HCT116 (cell line): ENCODE data around the gene APP. TPM values are rescaled to one million over a fixed set of nuclear protein-coding genes. Genes with fewer than 3 reads are reported as not detected.
A peak's percentile ranks its signal among the peaks of the same experiment; 100 is the strongest.

ENCODE experiments used
- ATAC-seq: fragments of 200-7000 bp; cut with Tn5 transposase; 2 replicates; pipeline ENCODE4 v1.9.1; 2020; ENCODE audit warnings: mild to moderate bottlenecking, moderate library complexity
- BruUV-seq: library from RNA; stranded (reverse); fragments of 400-500 nt; replicated peaks from 2 replicates; lab custom pipeline; 2021; lab: Mats Ljungman, UMichigan
- CTCF ChIA-PET: fragments of 300-600 bp; sonication (Branson Sonifier 250); formaldehyde crosslinking; loops from one replicate; lab custom pipeline; 2021; ENCODE audit warnings: antibody characterized with exemption; lab: Charles Lee
- POLR2A ChIA-PET: fragments of 300-600, 350-600 bp; sonication (Branson Sonifier 250); formaldehyde crosslinking; loops from one replicate; lab custom pipeline; 2021; ENCODE audit warnings: antibody characterized with exemption; lab: Charles Lee
- RAD21 ChIA-PET, 2 experiments: fragments of 300-600 bp; sonication (Branson Sonifier 250); formaldehyde crosslinking; loops; one replicate each; lab custom pipeline; 2023; ENCODE audit warnings: low total read pairs in 2 of 2; ENCODE audit not compliant: uncharacterized antibody in 2 of 2, unreplicated experiment in 2 of 2, low non-redundant PET in 1 of 2; lab: Charles Lee
- DNase-seq: peaks from one replicate; pipeline ENCODE4 v3.0.0-alpha.2; 2010; ENCODE audit warnings: low read depth, low spot score
- H2AFZ ChIP-seq: fragments of 200-600 bp; shearing (Covaris generic), sonication (generic); 2 replicates; pipeline ENCODE4 v1.6.1; 2017; ENCODE audit warnings: low read depth, mixed run types, mixed read lengths, antibody characterized with exemption, low read length; ENCODE audit not compliant: poor library complexity, severe bottlenecking
- H3K27ac ChIP-seq: 2 replicates; pipeline ENCODE4 v1.5.1; 2012; ENCODE audit warnings: low read depth, low read length
- H3K27me3 ChIP-seq: fragments of 200-600 bp; sonication (generic); 2 replicates; pipeline ENCODE4 v1.6.1; 2016; ENCODE audit warnings: mixed run types, low read length, mixed read lengths; ENCODE audit not compliant: insufficient read depth
- H3K36me3 ChIP-seq, 2 experiments: fragments of 200-500 bp in 1 of 2; fragments of 200-600 bp in 1 of 2; sonication (Bioruptor generic) in 1 of 2; sonication (generic) in 1 of 2; 2 replicates each; pipeline versions ENCODE4 v1.5.1 to v1.6.1; 2014 to 2016; ENCODE audit warnings: low read length in 2 of 2, inconsistent platforms in 1 of 2, mixed read lengths in 1 of 2, mixed run types in 1 of 2; ENCODE audit not compliant: insufficient read depth in 2 of 2, control insufficient read depth in 1 of 2
- H3K4me1 ChIP-seq, 2 experiments: fragments of 200-600 bp in 1 of 2; sonication (generic) in 1 of 2; 2 replicates each; pipeline versions ENCODE4 v1.5.1 to v1.6.1; 2012 to 2017; ENCODE audit warnings: low read length in 2 of 2, inconsistent platforms in 1 of 2, mild to moderate bottlenecking in 1 of 2, mixed read lengths in 1 of 2, mixed run types in 1 of 2, moderate library complexity in 1 of 2; ENCODE audit not compliant: insufficient read depth in 2 of 2, control insufficient read depth in 1 of 2
- H3K4me2 ChIP-seq: fragments of 200-600 bp; sonication (generic); 2 replicates; pipeline ENCODE4 v1.6.1; 2017; ENCODE audit warnings: mixed run types, low read length, mixed read lengths
- H3K4me3 ChIP-seq, 2 experiments: fragments of 200-600 bp in 1 of 2; sonication (generic) in 1 of 2; replicated peaks in 1 of 2; 2 replicates each; pipeline ENCODE4 v1.5.1; 2011 to 2016; ENCODE audit warnings: low read length in 2 of 2, control low read depth in 1 of 2, low read depth in 1 of 2, mild to moderate bottlenecking in 1 of 2, mixed read lengths in 1 of 2, mixed run types in 1 of 2
- H3K79me2 ChIP-seq: fragments of 200-600 bp; sonication (generic); 2 replicates; pipeline ENCODE4 v1.6.1; 2017; ENCODE audit warnings: mild to moderate bottlenecking, mixed run types, low read length, moderate library complexity, mixed read lengths; ENCODE audit not compliant: insufficient read depth
- H3K9ac ChIP-seq: fragments of 200-600 bp; sonication (generic); 2 replicates; pipeline ENCODE4 v1.6.1; 2016; ENCODE audit warnings: low read length, mixed read lengths
- H3K9me2 ChIP-seq: fragments of 200-600 bp; sonication (generic), shearing (Covaris generic); 2 replicates; pipeline ENCODE4 v1.6.1; 2017; ENCODE audit warnings: mixed run types, mild to moderate bottlenecking, moderate library complexity; ENCODE audit not compliant: insufficient read depth
- H3K9me3 ChIP-seq, 2 experiments: fragments of 200-500 bp in 1 of 2; fragments of 200-600 bp in 1 of 2; sonication (Bioruptor generic) in 1 of 2; sonication (generic) in 1 of 2; 2 replicates each; pipeline ENCODE4 v1.6.1; 2014 to 2017; ENCODE audit warnings: low read length in 2 of 2, mixed read lengths in 2 of 2, inconsistent platforms in 1 of 2, low read depth in 1 of 2, mild to moderate bottlenecking in 1 of 2, mixed run types in 1 of 2, moderate library complexity in 1 of 2; ENCODE audit not compliant: control insufficient read depth in 1 of 2, insufficient read depth in 1 of 2
- H4K20me1 ChIP-seq: fragments of 200-600 bp; sonication (generic), shearing (Covaris generic); 2 replicates; pipeline ENCODE4 v1.6.1; 2017; ENCODE audit warnings: mixed run types, mild to moderate bottlenecking, moderate library complexity; ENCODE audit not compliant: insufficient read depth
- CEBPB ChIP-seq: IDR thresholded peaks from 2 replicates; pipeline ENCODE4 v1.6.1; 2012; ENCODE audit warnings: low read depth
- CTCF ChIP-seq, 3 experiments: fragments of 200-600 bp in 1 of 3; sonication (generic) in 1 of 3; IDR thresholded peaks in 2 of 3; conservative IDR thresholded peaks in 1 of 3; 2 replicates each; pipeline ENCODE4 v1.5.1; 2012 to 2017; ENCODE audit warnings: low read depth in 2 of 3, low read length in 2 of 3, antibody characterized with exemption in 1 of 3, borderline replicate concordance in 1 of 3, control low read depth in 1 of 3, mild to moderate bottlenecking in 1 of 3, mixed read lengths in 1 of 3, mixed run types in 1 of 3, moderate library complexity in 1 of 3; ENCODE audit not compliant: insufficient read depth in 1 of 3
- ELF1 ChIP-seq: IDR thresholded peaks from 2 replicates; pipeline ENCODE4 v1.6.1; 2012; ENCODE audit warnings: low read depth, borderline replicate concordance
- EZH2phosphoT487 ChIP-seq: fragments of 200-600 bp; IDR thresholded peaks from 2 replicates; pipeline ENCODE4 v1.6.1; 2018; ENCODE audit warnings: antibody characterized with exemption, borderline replicate concordance
- FOSL1 ChIP-seq: IDR thresholded peaks from 2 replicates; pipeline ENCODE4 v1.6.1; 2012; ENCODE audit warnings: low read depth
- JUND ChIP-seq: IDR thresholded peaks from 2 replicates; pipeline ENCODE4 v1.6.1; 2012
- MAX ChIP-seq: IDR thresholded peaks from 2 replicates; pipeline ENCODE4 v1.6.1; 2012
- POLR2A ChIP-seq: IDR thresholded peaks from 2 replicates; pipeline ENCODE4 v1.7.0; 2011; ENCODE audit warnings: borderline replicate concordance; ENCODE audit not compliant: insufficient read depth, insufficient read length; ENCODE audit errors: extremely low read depth
- POLR2AphosphoS5 ChIP-seq: IDR thresholded peaks from 2 replicates; pipeline ENCODE4 v1.6.1; 2011; ENCODE audit warnings: mild to moderate bottlenecking, low read depth, low read length, moderate library complexity
- RAD21 ChIP-seq: IDR thresholded peaks from 2 replicates; pipeline ENCODE4 v1.6.1; 2012; ENCODE audit warnings: low read depth, mild to moderate bottlenecking
- REST ChIP-seq: IDR thresholded peaks from 2 replicates; pipeline ENCODE4 v1.6.1; 2012; ENCODE audit warnings: low read depth
- SIN3A ChIP-seq: IDR thresholded peaks from 2 replicates; pipeline ENCODE4 v1.6.1; 2012; ENCODE audit warnings: low read depth
- SP1 ChIP-seq: IDR thresholded peaks from 2 replicates; pipeline ENCODE4 v1.6.1; 2012; ENCODE audit warnings: low read depth
- SRF ChIP-seq: IDR thresholded peaks from 2 replicates; pipeline ENCODE4 v1.6.1; 2012; ENCODE audit warnings: low read depth
- TCF7L2 ChIP-seq: IDR thresholded peaks from 2 replicates; pipeline ENCODE4 v1.7.0; 2011; ENCODE audit warnings: borderline replicate concordance, inconsistent platforms; ENCODE audit not compliant: insufficient read depth, insufficient read length; ENCODE audit errors: extremely low read depth
- YY1 ChIP-seq: IDR thresholded peaks from 2 replicates; pipeline ENCODE4 v1.6.1; 2011; ENCODE audit warnings: low read length, low read depth, moderate library complexity, mild to moderate bottlenecking; ENCODE audit not compliant: insufficient replicate concordance; ENCODE audit errors: extremely low read depth
- ZBTB33 ChIP-seq: IDR thresholded peaks from 2 replicates; pipeline ENCODE4 v1.6.1; 2011; ENCODE audit warnings: mild to moderate bottlenecking, low read length, moderate library complexity; ENCODE audit not compliant: insufficient replicate concordance; ENCODE audit errors: extremely low read depth
- intact Hi-C: fragments of 100-400 bp; cut with micrococcal nuclease; formaldehyde crosslinking; loops from 2 replicates; pipeline ENCODE4 v1.10.0; 2022
- total RNA-seq: library from RNA; stranded (reverse); gene quantifications from one replicate; pipeline ENCODE4 v1.2.1, GENCODE V29; 2021; ENCODE audit not compliant: unreplicated experiment
- TF ChIP-seq, protein P1 (sequence below): IDR thresholded peaks from 2 replicates; pipeline ENCODE4 v1.6.1; 2012

The APP gene
- total RNA-seq, 1 experiment from 2014 or later, result 267 TPM

GRCh38 chr21:25997788-25998611 lies 172.6 kb downstream of the APP start:
- Histone ChIP-seq H2AFZ (no peak overlapping the region), H3K9me3 (no peaks in the 10 kb centered on the region), H3K36me3 (peaks cover 0 to 3% of the 10 kb centered on the region in 2 experiments; a peak in 2 of 4 replicates), H3K27me3 (no peaks in the 10 kb centered on the region), H3K4me3 (no peak overlapping the region), H3K27ac (peak overlapping the region; percentile 25; the same call in 1 of the 2 replicates), H3K4me2 (peak overlapping the region; percentile 19), H3K4me1 (peaks cover 22 to 26% of the 10 kb centered on the region in 2 experiments; a peak in 2 of 4 replicates), H3K79me2 (peaks cover 3% of the 10 kb centered on the region; the same call in 1 of the 2 replicates), H3K9me2 (no peaks in the 10 kb centered on the region), H4K20me1 (no peaks in the 10 kb centered on the region), H3K9ac (no peak overlapping the region)
- TF ChIP-seq CEBPB, result no peak
- no peak for TF ChIP-seq POLR2A
- TF ChIP-seq SP1, result no peak
- TF ChIP-seq RAD21, result no peak
- no peak for TF ChIP-seq ELF1
- TF ChIP-seq SRF, result no peak
- TF ChIP-seq MAX, result no peak
- no peak for TF ChIP-seq YY1
- TF ChIP-seq JUND, result no peak
- TF ChIP-seq SIN3A, result no peak
- TF ChIP-seq, protein P1, sequence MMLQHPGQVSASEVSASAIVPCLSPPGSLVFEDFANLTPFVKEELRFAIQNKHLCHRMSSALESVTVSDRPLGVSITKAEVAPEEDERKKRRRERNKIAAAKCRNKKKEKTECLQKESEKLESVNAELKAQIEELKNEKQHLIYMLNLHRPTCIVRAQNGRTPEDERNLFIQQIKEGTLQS, result no peak
- TF ChIP-seq CTCF (IDR thresholded peaks at IDR 0.05 in 2 of 3, conservative IDR thresholded peaks at IDR 0.05 in 1 of 3; ENCODE audit: borderline replicate concordance in 1 of 3, insufficient read depth in 1 of 3, low read depth in 2 of 3, low read length in 2 of 3), result no peak
- no peak for TF ChIP-seq EZH2phosphoT487
- no peak for TF ChIP-seq POLR2AphosphoS5
- no peak for TF ChIP-seq TCF7L2
- no peak for TF ChIP-seq REST
- TF ChIP-seq FOSL1, result no peak
- TF ChIP-seq ZBTB33, result no peak
- ATAC-seq, result peak; percentile 88
- TSS peak; percentile 13 for BruUV-seq
- DNase-seq, result peak; percentile 65
- ChIA-PET POLR2A (interaction anchor here (1.1 to 1.5 kb wide), 2 partner anchors 9 to 10 kb away, joined by 3 read pairs; no protein-coding TSS in a partner anchor), RAD21 (no interaction called here), CTCF (no interaction called here)
- intact Hi-C loops, result no loop called here
